MM.1S (cell line): Measurements from ENCODE around the gene TBC1D10B.

Source experiments
- EZH2 ChIP-seq: fragments of 300-600 bp; sonication (generic); optimal IDR thresholded peaks from 2 replicates; pipeline ENCODE3; 2017; ENCODE audit warnings: low read depth, mild to moderate bottlenecking, antibody characterized with exemption, low read length, mixed read lengths
- TF ChIP-seq, protein P1 (sequence below): fragments of 300-600 bp; sonication (generic); IDR thresholded peaks from 2 replicates; pipeline ENCODE4 v1.5.1; 2016; ENCODE audit warnings: antibody characterized with exemption, low read length, mixed read lengths

- TF ChIP-seq, protein P1, sequence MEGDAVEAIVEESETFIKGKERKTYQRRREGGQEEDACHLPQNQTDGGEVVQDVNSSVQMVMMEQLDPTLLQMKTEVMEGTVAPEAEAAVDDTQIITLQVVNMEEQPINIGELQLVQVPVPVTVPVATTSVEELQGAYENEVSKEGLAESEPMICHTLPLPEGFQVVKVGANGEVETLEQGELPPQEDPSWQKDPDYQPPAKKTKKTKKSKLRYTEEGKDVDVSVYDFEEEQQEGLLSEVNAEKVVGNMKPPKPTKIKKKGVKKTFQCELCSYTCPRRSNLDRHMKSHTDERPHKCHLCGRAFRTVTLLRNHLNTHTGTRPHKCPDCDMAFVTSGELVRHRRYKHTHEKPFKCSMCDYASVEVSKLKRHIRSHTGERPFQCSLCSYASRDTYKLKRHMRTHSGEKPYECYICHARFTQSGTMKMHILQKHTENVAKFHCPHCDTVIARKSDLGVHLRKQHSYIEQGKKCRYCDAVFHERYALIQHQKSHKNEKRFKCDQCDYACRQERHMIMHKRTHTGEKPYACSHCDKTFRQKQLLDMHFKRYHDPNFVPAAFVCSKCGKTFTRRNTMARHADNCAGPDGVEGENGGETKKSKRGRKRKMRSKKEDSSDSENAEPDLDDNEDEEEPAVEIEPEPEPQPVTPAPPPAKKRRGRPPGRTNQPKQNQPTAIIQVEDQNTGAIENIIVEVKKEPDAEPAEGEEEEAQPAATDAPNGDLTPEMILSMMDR, result no peak
- TF ChIP-seq EZH2, result no peak
These were observed 3.8 kb downstream of the TBC1D10B start for GRCh38 chr16:30366511-30366910.
